Spinal cord (tissue), 10 donors: Measurements from ENCODE around the gene NR2E1. TPM values are rescaled to one million over a fixed set of nuclear protein-coding genes. Genes with fewer than 3 reads are reported as not detected.

Experiments
- DNase-seq, 6 donors: peaks; one replicate each; pipeline versions ENCODE4 v3.0.0 to v3.0.0-alpha.2; 2013 to 2015; ENCODE audit warnings: low spot score in 6 of 6, low read depth in 4 of 6
- H3K27ac ChIP-seq: one replicate; pipeline ENCODE4 v1.5.1; 2013; ENCODE audit warnings: low read depth, low read length, control low read depth
- H3K27me3 ChIP-seq: one replicate; pipeline ENCODE4 v1.6.1; 2013; ENCODE audit warnings: low read length; ENCODE audit not compliant: control insufficient read depth, insufficient read depth
- H3K36me3 ChIP-seq: one replicate; pipeline ENCODE4 v1.6.1; 2013; ENCODE audit warnings: low read length; ENCODE audit not compliant: control insufficient read depth, insufficient read depth
- H3K4me1 ChIP-seq: one replicate; pipeline ENCODE4 v1.6.1; 2013; ENCODE audit warnings: low read length; ENCODE audit not compliant: control insufficient read depth, insufficient read depth
- H3K4me3 ChIP-seq: one replicate; pipeline ENCODE4 v1.5.1; 2013; ENCODE audit warnings: low read depth, low read length, control low read depth
- H3K9me3 ChIP-seq: one replicate; pipeline ENCODE4 v1.6.1; 2013; ENCODE audit warnings: low read length; ENCODE audit not compliant: control insufficient read depth, insufficient read depth
- WGBS: methylation state at CpG from one replicate; pipeline ENCODE4 v1.1.5; 2013; ENCODE audit warnings: missing lambda C conversion rate; ENCODE audit not compliant: insufficient coverage; 5-methylcytosine and 5-hydroxymethylcytosine counted together
- polyA plus RNA-seq, 2 donors: library from polyadenylated mRNA; unstranded; fragments of 120-200 nt; gene quantifications; one replicate each; pipeline ENCODE4 v1.2.1, GENCODE V29; 2013; ENCODE audit not compliant: insufficient read length in 2 of 2
- total RNA-seq, 2 donors: library from RNA; depleted of rRNA in 1 of 2; stranded (reverse); fragments of 120-200 nt in 1 of 2; fragments of >200 nt in 1 of 2; gene quantifications; one replicate each; pipeline versions ENCODE4 v1.2.3 to v1.2.4, GENCODE V29; 2013 to 2014
- donor health status: healthy.

Gene NR2E1
- total and polyA plus RNA-seq, 4 donors: 0.06 to 0.83 TPM; not detected in 2

- no peak for DNase-seq
- Histone ChIP-seq H3K4me3 (no peak overlapping the region), H3K36me3 (peaks cover 14% of the 10 kb centered on the region), H3K9me3 (no peaks in the 10 kb centered on the region), H3K4me1 (no peaks in the 10 kb centered on the region), H3K27me3 (no peaks in the 10 kb centered on the region), H3K27ac (no peak overlapping the region)
- WGBS: 83% methylated on average over 1 of the region's 2 CpGs
These were observed 71.0 kb downstream of the NR2E1 start for GRCh38 chr6:108236791-108237190.

GRCh38 chr6:108238322-108238721, 72.5 kb downstream of the NR2E1 start:
- H3K27me3 ChIP-seq: no peaks in the 10 kb centered on the region
- WGBS: no CpG with 5 or more reads among the region's 4 CpGs
- peaks cover 2% of the 10 kb centered on the region for H3K9me3 ChIP-seq
- DNase-seq: no peak
- no peak overlapping the region for H3K4me3 ChIP-seq
- H3K27ac ChIP-seq: no peak overlapping the region
- no peaks in the 10 kb centered on the region for H3K4me1 ChIP-seq
- H3K36me3 ChIP-seq: peaks cover 14% of the 10 kb centered on the region

Other genes with a start within 250 kb of the NR2E1 start
- 10 to 100 TPM; 33.9 to 57.6 TPM for gene SEC63, start 207.8 kb upstream of the NR2E1 start, total RNA-seq
- gene SEC63, start 207.8 kb upstream of the NR2E1 start, polyA plus RNA-seq: 10 to 100 TPM; 79.5 to 85.0 TPM
- gene OSTM1, start 91.3 kb upstream of the NR2E1 start, total RNA-seq: 10 to 100 TPM; 38.2 to 52.0 TPM
- 10 to 100 TPM; 35.2 to 50.4 TPM for gene OSTM1, start 91.3 kb upstream of the NR2E1 start, polyA plus RNA-seq
- 100 to 1,000 TPM; 164 to 271 TPM for gene SNX3, start 95.0 kb downstream of the NR2E1 start, total RNA-seq
- 100 to 1,000 TPM; 279 to 303 TPM for gene SNX3, start 95.0 kb downstream of the NR2E1 start, polyA plus RNA-seq
- gene AFG1L, start 129.0 kb downstream of the NR2E1 start, total RNA-seq: 10 to 100 TPM; 11.3 to 12.0 TPM
- gene AFG1L, start 129.0 kb downstream of the NR2E1 start, polyA plus RNA-seq: 1 to 10 TPM; 5.6 to 7.8 TPM